Astrocyte (in vitro differentiated cells and primary cell): Measurements from ENCODE around the gene MYRIP. TPM values are rescaled to one million over a fixed set of nuclear protein-coding genes. Genes with fewer than 3 reads are reported as not detected.

Source experiments
- DNase-seq: peaks from one replicate; pipeline ENCODE4 v3.0.0-alpha.2; 2010; ENCODE audit warnings: low read depth
- FAIRE-seq: peaks from 2 replicates; lab custom pipeline; 2011; peaks lifted over from hg19 to GRCh38; lab: Jason Lieb, UNC
- H2AFZ ChIP-seq: 2 replicates; pipeline ENCODE4 v1.6.0; 2012; ENCODE audit warnings: low read depth, low read length, inconsistent platforms
- H3K27ac ChIP-seq: 2 replicates; pipeline ENCODE4 v1.5.1; 2011; ENCODE audit warnings: low read depth, low read length, inconsistent platforms
- H3K27me3 ChIP-seq: 2 replicates; pipeline ENCODE4 v1.6.0; 2011; ENCODE audit warnings: low read length, inconsistent platforms; ENCODE audit not compliant: insufficient read depth
- H3K36me3 ChIP-seq: 2 replicates; pipeline ENCODE4 v1.5.1; 2011; ENCODE audit warnings: low read length, inconsistent platforms; ENCODE audit not compliant: insufficient read depth
- H3K4me1 ChIP-seq: 2 replicates; pipeline ENCODE4 v1.5.1; 2011; ENCODE audit warnings: low read length, inconsistent platforms; ENCODE audit not compliant: insufficient read depth
- H3K4me2 ChIP-seq: 2 replicates; pipeline ENCODE4 v1.6.0; 2012; ENCODE audit warnings: low read length, inconsistent platforms
- H3K4me3 ChIP-seq: 2 replicates; pipeline ENCODE4 v1.5.1; 2011; ENCODE audit warnings: low read depth, mild to moderate bottlenecking, low read length, inconsistent platforms; ENCODE audit not compliant: insufficient read depth
- H3K79me2 ChIP-seq: 2 replicates; pipeline ENCODE4 v1.6.0; 2012; ENCODE audit warnings: mild to moderate bottlenecking, low read length, inconsistent platforms; ENCODE audit not compliant: insufficient read depth
- H3K9ac ChIP-seq: 2 replicates; pipeline ENCODE4 v1.6.0; 2012; ENCODE audit warnings: mild to moderate bottlenecking, low read length, inconsistent platforms
- H3K9me3 ChIP-seq: 2 replicates; pipeline ENCODE4 v1.5.1; 2012; ENCODE audit warnings: low read depth, mild to moderate bottlenecking, low read length, inconsistent platforms; ENCODE audit not compliant: insufficient read depth
- H4K20me1 ChIP-seq: 2 replicates; pipeline ENCODE4 v1.6.0; 2012; ENCODE audit warnings: low read length, inconsistent platforms; ENCODE audit not compliant: insufficient read depth
- H3K27ac Mint-ChIP-seq: one replicate; pipeline ENCODE4 v1.8.0; 2021; ENCODE audit warnings: mild to moderate bottlenecking, mixed read lengths; ENCODE audit not compliant: unreplicated experiment
- H3K27me3 Mint-ChIP-seq: one replicate; pipeline ENCODE4 v1.8.0; 2021; ENCODE audit warnings: low read depth, mixed read lengths; ENCODE audit not compliant: unreplicated experiment
- H3K36me3 Mint-ChIP-seq: one replicate; pipeline ENCODE4 v1.8.0; 2021; ENCODE audit warnings: low read depth, mixed read lengths; ENCODE audit not compliant: unreplicated experiment
- H3K4me1 Mint-ChIP-seq: one replicate; pipeline ENCODE4 v1.8.0; 2021; ENCODE audit warnings: low read depth, mixed read lengths; ENCODE audit not compliant: unreplicated experiment
- H3K4me3 Mint-ChIP-seq: one replicate; pipeline ENCODE4 v1.8.0; 2021; ENCODE audit warnings: mild to moderate bottlenecking, moderate library complexity, mixed read lengths; ENCODE audit not compliant: unreplicated experiment
- H3K9me3 Mint-ChIP-seq: one replicate; pipeline ENCODE4 v1.8.0; 2021; ENCODE audit warnings: mild to moderate bottlenecking, mixed read lengths; ENCODE audit not compliant: unreplicated experiment
- CTCF ChIP-seq: IDR thresholded peaks from 2 replicates; pipeline ENCODE4 v1.5.1; 2011; ENCODE audit warnings: low read depth, mild to moderate bottlenecking, inconsistent platforms, low read length, moderate library complexity; ENCODE audit not compliant: insufficient read depth
- EZH2 ChIP-seq: IDR thresholded peaks from 2 replicates; pipeline ENCODE4 v1.6.1; 2012; ENCODE audit warnings: mild to moderate bottlenecking, low read length, inconsistent platforms; ENCODE audit not compliant: insufficient read depth
- total RNA-seq: library from RNA; stranded (reverse); gene quantifications from 2 replicates; pipeline ENCODE4 v1.2.1, GENCODE V29; 2021

MYRIP gene
- total RNA-seq, 1 donor from 2014 or later: 0.07 TPM

GRCh38 chr3:40304352-40304751, 494.9 kb downstream of the MYRIP start:
- Histone ChIP-seq H3K4me2 (no peak overlapping the region), H3K79me2 (no peaks in the 10 kb centered on the region), H3K4me1 (peaks cover 5% of the 10 kb centered on the region), H3K36me3 (no peaks in the 10 kb centered on the region), H4K20me1 (no peaks in the 10 kb centered on the region), H3K27me3 (no peaks in the 10 kb centered on the region), H2AFZ (no peak overlapping the region), H3K27ac (no peak overlapping the region), H3K9ac (no peak overlapping the region), H3K9me3 (no peaks in the 10 kb centered on the region), H3K4me3 (no peak overlapping the region)
- no peak for TF ChIP-seq EZH2
- TF ChIP-seq CTCF: no peak
- Mint-ChIP-seq H3K4me1 (peaks cover 8% of the 10 kb centered on the region), H3K4me3 (no peak overlapping the region), H3K36me3 (no peaks in the 10 kb centered on the region), H3K9me3 (no peaks in the 10 kb centered on the region), H3K27me3 (no peaks in the 10 kb centered on the region), H3K27ac (no peak overlapping the region)
- no peak for DNase-seq
- FAIRE-seq: no peak

- no peak overlapping the region for H2AFZ ChIP-seq
- TF ChIP-seq EZH2: no peak
- TF ChIP-seq CTCF: no peak
- Mint-ChIP-seq H3K36me3 (peaks cover 2% of the 10 kb centered on the region), H3K27ac (peak overlapping the region; percentile 28), H3K27me3 (no peaks in the 10 kb centered on the region), H3K9me3 (no peaks in the 10 kb centered on the region), H3K4me1 (peaks cover 6% of the 10 kb centered on the region), H3K4me3 (no peak overlapping the region)
- H3K27ac ChIP-seq: no peak overlapping the region
- no peak overlapping the region for H3K4me3 ChIP-seq
- peaks cover 2% of the 10 kb centered on the region for H4K20me1 ChIP-seq
- peaks cover 17% of the 10 kb centered on the region for H3K79me2 ChIP-seq
- peaks cover 7% of the 10 kb centered on the region for H3K4me1 ChIP-seq
- no peak overlapping the region for H3K9ac ChIP-seq
- peak; percentile 43 for DNase-seq
- H3K36me3 ChIP-seq: peaks cover 1% of the 10 kb centered on the region
- no peaks in the 10 kb centered on the region for H3K9me3 ChIP-seq
- no peak for FAIRE-seq
- H3K4me2 ChIP-seq: no peak overlapping the region
- H3K27me3 ChIP-seq: no peaks in the 10 kb centered on the region
These were observed 496.9 kb downstream of the MYRIP start for GRCh38 chr3:40306336-40306735.

GRCh38 chr3:40307176-40307575, 497.8 kb downstream of the MYRIP start:
- Histone ChIP-seq H3K79me2 (peaks cover 24% of the 10 kb centered on the region), H2AFZ (no peak overlapping the region), H3K36me3 (peaks cover 10% of the 10 kb centered on the region), H3K4me1 (peaks cover 13% of the 10 kb centered on the region), H3K4me2 (no peak overlapping the region), H4K20me1 (peaks cover 3% of the 10 kb centered on the region), H3K27ac (no peak overlapping the region), H3K9me3 (no peaks in the 10 kb centered on the region), H3K27me3 (no peaks in the 10 kb centered on the region), H3K9ac (no peak overlapping the region), H3K4me3 (no peak overlapping the region)
- no peak overlapping the region for H3K27ac Mint-ChIP-seq
- DNase-seq: peak; percentile 31
- TF ChIP-seq EZH2: no peak
- TF ChIP-seq CTCF: no peak
- peaks cover 2% of the 10 kb centered on the region for H3K36me3 Mint-ChIP-seq
- H3K27me3 Mint-ChIP-seq: no peaks in the 10 kb centered on the region
- peaks cover 8% of the 10 kb centered on the region for H3K4me1 Mint-ChIP-seq
- no peaks in the 10 kb centered on the region for H3K9me3 Mint-ChIP-seq
- no peak overlapping the region for H3K4me3 Mint-ChIP-seq
- no peak for FAIRE-seq
